Measurements from ENCODE around the gene KRT34.
"Not testable (repeated sequence)": the region's sequence is repeated elsewhere in the genome, so short reads cannot be mapped to it uniquely, and the experiment has no call there.

KRT34 gene

GRCh38 chr17:41381943-41382342 lies at the start of gene KRT34:
KRT34 (minus strand) TSS chr17:41382306; CDS start chr17:41382246, 60 bp downstream.
- DNase-seq (ENCODE audit: low read depth in 2 of 2), result not testable (repeated sequence)

- not testable (repeated sequence) for DNase-seq (ENCODE audit: low read depth in 2 of 2)
Observed at GRCh38 chr17:41430376-41430775, 48.3 kb upstream of the KRT34 start.

- no peak for DNase-seq (ENCODE audit: low read depth in 2 of 2)
Observed at GRCh38 chr17:41429667-41430066, 47.6 kb upstream of the KRT34 start.

- no peak for DNase-seq (ENCODE audit: low read depth in 2 of 2)
Observed at GRCh38 chr17:41428591-41429291, 46.6 kb upstream of the KRT34 start.

- no peak for DNase-seq (ENCODE audit: low read depth in 2 of 2)
Observed at GRCh38 chr17:41424111-41424635, 42.1 kb upstream of the KRT34 start, which contains the start of gene KRT37. KRT37 (minus strand) TSS chr17:41424585; CDS start chr17:41424523, 62 bp downstream.

GRCh38 chr17:41422586-41422985 lies 40.5 kb upstream of the KRT34 start:
- not testable (repeated sequence) for DNase-seq (ENCODE audit: low read depth in 2 of 2)

GRCh38 chr17:41421617-41422016 lies 39.5 kb upstream of the KRT34 start:
- DNase-seq (ENCODE audit: low read depth in 2 of 2), result no peak

GRCh38 chr17:41421116-41421515 lies 39.0 kb upstream of the KRT34 start:
- no peak for DNase-seq (ENCODE audit: low read depth in 2 of 2)

GRCh38 chr17:41420134-41420533 lies 38.0 kb upstream of the KRT34 start:
- DNase-seq (ENCODE audit: low read depth in 2 of 2), result no peak

GRCh38 chr17:41419716-41420115 lies 37.6 kb upstream of the KRT34 start:
- no peak for DNase-seq (ENCODE audit: low read depth in 2 of 2)

GRCh38 chr17:41418116-41418860 lies 36.2 kb upstream of the KRT34 start:
- no peak for DNase-seq (ENCODE audit: low read depth in 2 of 2)

- DNase-seq (ENCODE audit: low read depth in 2 of 2), result no peak
Observed at GRCh38 chr17:41417576-41418015, 35.5 kb upstream of the KRT34 start.

GRCh38 chr17:41417127-41417526 lies 35.0 kb upstream of the KRT34 start:
- DNase-seq (ENCODE audit: low read depth in 2 of 2), result no peak

GRCh38 chr17:41416479-41416878 lies 34.4 kb upstream of the KRT34 start:
- DNase-seq (ENCODE audit: low read depth in 2 of 2), result no peak

GRCh38 chr17:41415833-41416335 lies 33.8 kb upstream of the KRT34 start:
- no peak for DNase-seq (ENCODE audit: low read depth in 2 of 2)

- no peak for DNase-seq (ENCODE audit: low read depth in 2 of 2)
Observed at GRCh38 chr17:41415411-41415810, 33.3 kb upstream of the KRT34 start.

GRCh38 chr17:41413982-41414381 lies 31.9 kb upstream of the KRT34 start:
- DNase-seq (ENCODE audit: low read depth in 2 of 2), result no peak

GRCh38 chr17:41413353-41413957 lies 31.3 kb upstream of the KRT34 start:
- DNase-seq (ENCODE audit: low read depth in 2 of 2), result no peak

- no peak for DNase-seq (ENCODE audit: low read depth in 2 of 2)
Observed at GRCh38 chr17:41411072-41411840, 29.1 kb upstream of the KRT34 start.

- DNase-seq (ENCODE audit: low read depth in 2 of 2), result no peak
Observed at GRCh38 chr17:41407226-41407625, 25.1 kb upstream of the KRT34 start.

- no peak for DNase-seq (ENCODE audit: low read depth in 2 of 2)
Observed at GRCh38 chr17:41406205-41406604, 24.1 kb upstream of the KRT34 start.
